T1000 (cell line): Measurements from ENCODE around the gene SH3RF2.
"Not testable (repeated sequence)": the region's sequence is repeated elsewhere in the genome, so short reads cannot be mapped to it uniquely, and the experiment has no call there.

ENCODE experiments used
- DNase-seq: peaks from one replicate; lab custom pipeline; 2025; ENCODE audit warnings: mixed read lengths; lab: John Stamatoyannopoulos, UW

SH3RF2 gene

GRCh38 chr5:146006470-146007190 lies 70.3 kb downstream of the SH3RF2 start:
- no peak for DNase-seq

- DNase-seq, result no peak
Measured at GRCh38 chr5:146007270-146007669, 70.9 kb downstream of the SH3RF2 start.

DNA sequence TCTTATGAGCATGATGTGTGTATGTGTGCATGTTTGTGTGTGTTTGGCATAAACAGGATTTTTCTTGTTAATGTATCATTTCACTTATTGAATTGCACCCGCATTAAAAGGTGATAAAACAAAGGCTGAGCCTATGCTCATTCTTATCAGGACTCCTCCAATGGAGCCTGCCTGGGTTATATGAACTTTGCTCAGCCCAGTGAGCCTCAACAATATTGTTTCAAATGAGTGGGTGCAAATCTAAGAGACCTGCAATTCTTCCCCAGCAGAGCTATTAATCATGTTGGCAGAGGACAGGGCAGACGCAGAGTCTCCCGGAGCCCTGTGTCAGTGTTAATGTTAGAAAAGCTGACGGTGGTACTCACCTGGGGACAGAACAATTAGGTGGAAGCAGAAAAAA lies 71.6 kb downstream of the SH3RF2 start:
- no peak for DNase-seq

DNA sequence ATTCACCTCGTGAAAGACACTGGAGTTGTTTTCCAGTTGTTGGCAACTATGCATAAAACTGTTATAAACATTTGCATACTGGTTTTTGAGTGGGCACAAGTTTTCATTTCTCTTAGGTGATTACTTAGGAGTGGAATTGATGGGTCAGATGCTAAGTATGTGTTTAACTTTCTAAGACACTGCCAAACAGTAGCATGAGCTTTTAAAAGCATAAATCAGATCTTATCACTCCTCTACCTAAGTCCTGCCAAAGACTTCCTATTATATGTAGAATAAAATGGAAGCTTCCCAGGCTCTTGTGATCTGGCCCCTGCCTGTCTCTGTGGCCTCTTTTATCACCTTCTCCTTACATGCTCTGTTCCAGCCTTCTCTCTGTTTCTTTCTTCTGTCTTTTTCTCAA lies 72.6 kb downstream of the SH3RF2 start:
- no peak for DNase-seq

DNA sequence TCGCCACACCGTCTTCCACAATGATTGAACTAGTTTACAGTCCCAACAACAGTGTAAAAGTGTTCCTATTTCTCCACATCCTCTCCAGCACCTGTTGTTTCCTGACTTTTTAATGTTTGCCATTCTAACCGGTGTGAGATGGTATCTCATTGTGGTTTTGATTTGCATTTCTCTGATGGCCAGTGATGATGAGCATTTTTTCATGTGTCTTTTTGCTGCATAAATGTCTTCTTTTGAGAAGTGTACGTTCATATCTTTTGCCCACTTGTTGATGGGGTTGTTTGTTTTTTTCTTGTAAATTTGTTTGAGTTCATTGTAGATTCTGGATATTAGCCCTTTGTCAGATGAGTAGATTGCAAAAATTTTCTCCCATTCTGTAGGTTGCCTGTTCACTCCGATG lies 74.1 kb downstream of the SH3RF2 start:
- not testable (repeated sequence) for DNase-seq

- no peak for DNase-seq
Measured at GRCh38 chr5:146013761-146014160, 77.4 kb downstream of the SH3RF2 start.

- DNase-seq, result no peak
Measured at GRCh38 chr5:146015001-146015400, 78.6 kb downstream of the SH3RF2 start.

DNA sequence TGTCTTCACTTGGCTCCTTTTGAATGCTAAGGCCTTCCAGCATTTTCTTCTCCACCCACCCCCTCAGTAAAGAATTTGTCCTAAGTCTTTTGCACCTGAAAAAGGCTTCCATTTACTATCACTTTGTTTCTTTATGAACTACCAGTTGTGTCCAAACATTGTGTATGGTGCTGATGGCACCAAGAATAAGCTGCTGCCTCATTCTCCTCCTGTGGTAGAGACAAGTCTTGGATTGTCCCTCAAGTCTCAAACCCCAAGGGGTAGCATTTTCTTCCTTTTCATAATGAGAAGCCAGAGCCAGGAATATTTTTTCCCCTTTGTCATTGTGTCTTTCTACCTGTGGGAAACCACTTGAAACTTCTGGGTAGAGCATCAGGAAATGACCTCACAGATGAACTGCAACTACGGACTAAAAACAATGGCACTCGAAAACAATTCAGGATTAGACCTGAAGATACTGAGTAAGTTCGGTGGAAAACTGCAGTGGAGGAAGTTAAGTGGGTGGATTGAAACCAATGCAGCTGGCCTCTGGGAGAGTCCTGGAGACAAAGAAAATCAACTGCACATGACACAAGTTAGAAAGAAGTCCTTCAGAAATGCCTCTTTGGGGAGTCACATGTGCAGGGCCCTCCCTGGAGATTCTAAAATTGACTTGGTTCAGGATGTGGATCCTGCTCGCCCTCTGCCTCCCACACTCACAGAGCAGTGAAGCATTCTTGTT lies 80.5 kb downstream of the SH3RF2 start:
- DNase-seq, result no peak

DNA sequence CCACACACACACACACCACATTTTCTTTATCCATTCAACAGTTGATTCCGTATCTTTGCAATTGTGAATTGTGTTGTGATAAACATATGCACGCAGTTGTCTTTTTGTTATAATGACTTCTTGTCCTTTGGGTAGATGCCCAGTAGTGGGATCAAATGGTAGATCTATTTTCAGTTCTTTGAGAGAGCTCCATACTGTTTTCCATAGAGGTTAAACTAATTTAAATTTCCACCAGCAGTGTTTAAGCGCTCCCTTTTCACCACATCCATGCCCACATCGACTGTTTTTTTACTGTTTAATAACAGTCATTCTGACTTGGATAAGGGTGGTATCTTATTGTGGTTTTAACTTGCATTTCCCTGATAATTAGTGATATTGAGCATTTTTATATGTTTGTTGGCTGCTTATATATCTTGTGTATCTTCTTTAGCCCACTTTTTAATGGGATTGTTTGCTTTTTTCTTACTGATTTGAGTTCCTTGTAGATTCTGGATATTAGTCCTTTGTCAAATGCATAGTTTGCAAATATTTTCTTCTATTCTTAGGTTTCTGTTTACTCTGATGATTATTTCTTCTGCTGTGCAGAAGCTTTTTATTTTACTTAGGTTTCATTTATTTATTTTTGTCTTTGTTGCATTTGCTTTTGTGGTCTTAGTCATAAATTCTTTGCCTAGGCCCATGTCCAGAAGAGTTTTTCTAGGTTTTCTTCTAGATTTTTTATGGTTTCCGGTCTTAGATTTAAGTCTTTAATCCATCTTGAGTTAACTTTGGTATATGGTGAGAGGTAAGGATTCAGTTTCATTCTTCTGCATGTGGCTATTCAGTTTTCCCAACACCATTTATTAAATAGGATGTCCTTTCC lies 82.4 kb downstream of the SH3RF2 start:
- DNase-seq, result no peak

GRCh38 chr5:146020100-146020499 lies 83.7 kb downstream of the SH3RF2 start:
- DNase-seq, result no peak

GRCh38 chr5:146024034-146024433 lies 87.7 kb downstream of the SH3RF2 start:
- DNase-seq, result no peak

DNA sequence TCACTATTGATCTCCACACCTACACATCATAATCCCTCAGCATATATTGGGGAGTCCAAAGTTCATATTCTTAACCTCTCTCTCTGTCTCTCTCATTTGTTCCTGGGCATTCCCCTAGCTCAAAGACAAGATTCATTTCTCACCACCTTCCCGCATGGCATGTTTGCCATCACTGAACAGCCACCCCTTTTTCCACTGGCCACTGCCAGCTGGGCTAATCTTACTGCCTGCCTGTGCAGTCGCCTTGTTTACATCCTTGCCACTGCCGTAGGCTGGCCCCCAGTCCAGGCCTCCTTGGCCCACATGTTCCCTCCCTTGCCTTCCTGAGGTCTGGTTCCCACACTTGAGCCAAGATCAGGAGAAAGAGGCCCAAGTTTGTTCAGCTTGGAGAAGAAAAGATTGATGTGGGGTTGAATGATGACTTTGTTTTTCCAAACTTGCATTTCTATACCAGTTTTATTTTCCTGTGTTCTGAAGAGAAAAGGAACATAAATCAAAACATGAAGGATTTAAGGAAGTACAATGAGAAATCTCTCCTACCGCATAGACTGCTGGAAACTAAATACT lies 88.8 kb downstream of the SH3RF2 start:
- DNase-seq, result no peak

GRCh38 chr5:146025681-146026080 lies 89.3 kb downstream of the SH3RF2 start:
- DNase-seq, result no peak

DNA sequence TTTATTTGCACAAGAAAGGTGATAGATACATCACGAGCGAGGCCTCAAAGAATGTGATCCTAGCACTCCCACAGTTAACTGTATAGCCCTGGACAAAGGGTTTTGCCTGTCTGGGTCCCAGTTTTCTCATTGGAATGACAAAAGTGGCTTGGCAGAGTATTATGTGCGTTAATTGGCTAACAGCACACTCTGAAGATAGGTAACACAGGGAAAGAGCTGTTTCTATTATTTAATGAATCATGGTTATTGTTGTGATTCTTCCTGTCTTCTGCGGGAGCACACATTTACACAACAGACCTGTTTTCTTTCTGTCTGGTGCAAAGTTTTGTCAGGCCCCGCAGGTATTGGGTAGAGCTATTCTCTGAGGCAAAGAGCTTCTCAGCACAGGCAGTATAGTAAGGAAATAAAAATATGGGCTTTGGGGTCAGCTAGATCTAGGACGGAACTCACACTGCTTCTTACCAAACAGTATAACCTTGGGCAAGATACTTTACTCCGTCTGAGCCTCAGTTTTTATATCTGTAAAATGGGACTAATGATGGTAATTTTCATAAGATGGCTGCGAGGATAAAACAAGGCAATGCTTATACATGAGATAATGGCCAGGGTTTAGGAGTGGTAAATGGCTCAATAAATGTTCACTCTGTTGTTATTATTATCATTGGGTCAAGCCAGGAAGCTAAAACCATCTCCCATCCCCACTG lies 90.1 kb downstream of the SH3RF2 start:
- no peak for DNase-seq

DNA sequence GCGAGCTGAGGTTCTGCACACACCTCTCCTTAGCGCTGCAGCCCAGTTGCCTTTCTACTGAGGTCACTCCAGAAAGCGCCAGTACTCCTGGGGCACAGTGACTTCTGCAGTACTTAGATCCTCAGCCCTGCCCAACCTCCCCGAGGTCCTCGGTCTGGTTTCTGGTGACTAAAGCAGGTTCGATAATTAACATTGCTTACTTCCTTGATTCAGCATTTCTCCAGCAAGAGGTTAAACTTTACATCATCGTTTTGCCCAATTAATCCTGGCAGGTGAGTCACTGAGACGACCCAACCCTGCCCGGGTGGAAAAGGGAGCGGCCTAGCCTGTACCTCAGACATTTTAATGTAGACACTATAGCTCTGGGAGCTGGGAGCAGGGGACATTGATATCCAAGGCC lies 91.4 kb downstream of the SH3RF2 start:
- peak; percentile 9 for DNase-seq

DNA sequence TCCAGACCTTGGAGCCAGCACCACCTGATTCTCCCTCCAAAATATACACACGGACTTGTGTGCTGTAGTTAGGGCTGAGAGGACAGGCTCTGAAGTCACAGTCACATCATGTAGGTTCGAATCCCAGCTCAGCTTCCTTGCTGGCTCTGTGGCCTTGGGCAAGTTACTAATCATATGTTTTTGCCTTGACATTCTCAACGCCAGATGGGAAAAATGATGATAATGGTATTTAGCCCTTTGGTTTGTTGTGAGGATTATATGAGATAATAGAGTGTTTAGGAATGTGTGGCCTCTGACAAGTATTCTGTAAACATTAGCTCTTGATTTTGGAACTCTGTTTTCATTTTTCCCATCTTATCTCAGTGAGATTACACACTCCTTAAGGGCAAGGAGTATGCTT lies 96.5 kb downstream of the SH3RF2 start:
- DNase-seq, result no peak

- DNase-seq, result no peak
Measured at GRCh38 chr5:146034127-146034526, 97.7 kb downstream of the SH3RF2 start.

DNA sequence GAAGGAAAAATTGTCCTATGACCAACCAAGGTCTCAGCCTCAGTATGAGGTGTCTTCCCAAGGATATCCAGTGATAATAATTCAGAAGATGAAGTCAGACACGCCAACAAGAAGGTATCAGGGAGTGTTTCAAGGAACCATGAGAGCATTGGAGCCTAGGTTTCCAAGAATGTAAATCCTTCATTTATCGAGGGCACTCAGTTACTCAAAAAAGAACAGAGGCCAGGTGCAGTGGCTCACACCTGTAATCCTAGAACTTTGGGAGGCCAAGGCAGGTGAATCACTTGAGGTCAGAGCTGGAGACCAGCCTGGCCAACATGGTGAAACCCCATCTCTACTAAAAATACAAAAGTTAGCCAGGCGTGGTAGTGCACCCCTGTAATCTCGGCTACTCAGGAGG lies 98.2 kb downstream of the SH3RF2 start:
- no peak for DNase-seq

GRCh38 chr5:146039420-146039819 lies 103.0 kb downstream of the SH3RF2 start:
- DNase-seq, result no peak

DNA sequence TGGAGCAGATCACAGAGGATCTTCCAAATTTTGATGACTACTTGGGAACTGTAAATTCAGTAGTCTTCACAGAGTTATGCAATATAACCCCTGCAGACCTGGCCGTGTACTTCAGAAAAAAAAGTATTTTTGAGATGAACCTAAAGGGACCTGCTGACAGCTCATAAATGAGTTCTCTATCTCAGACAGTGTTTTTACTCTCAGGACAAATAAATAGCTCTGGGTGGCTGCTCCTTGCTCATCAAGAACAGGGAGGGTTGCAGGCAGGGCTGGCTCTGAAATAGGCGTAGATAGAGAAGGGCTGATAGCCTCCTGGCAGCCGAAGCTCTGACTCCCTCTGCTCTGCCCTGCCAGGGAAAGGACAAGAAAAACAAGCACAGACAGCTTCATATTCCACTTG lies 104.1 kb downstream of the SH3RF2 start:
- no peak for DNase-seq

DNA sequence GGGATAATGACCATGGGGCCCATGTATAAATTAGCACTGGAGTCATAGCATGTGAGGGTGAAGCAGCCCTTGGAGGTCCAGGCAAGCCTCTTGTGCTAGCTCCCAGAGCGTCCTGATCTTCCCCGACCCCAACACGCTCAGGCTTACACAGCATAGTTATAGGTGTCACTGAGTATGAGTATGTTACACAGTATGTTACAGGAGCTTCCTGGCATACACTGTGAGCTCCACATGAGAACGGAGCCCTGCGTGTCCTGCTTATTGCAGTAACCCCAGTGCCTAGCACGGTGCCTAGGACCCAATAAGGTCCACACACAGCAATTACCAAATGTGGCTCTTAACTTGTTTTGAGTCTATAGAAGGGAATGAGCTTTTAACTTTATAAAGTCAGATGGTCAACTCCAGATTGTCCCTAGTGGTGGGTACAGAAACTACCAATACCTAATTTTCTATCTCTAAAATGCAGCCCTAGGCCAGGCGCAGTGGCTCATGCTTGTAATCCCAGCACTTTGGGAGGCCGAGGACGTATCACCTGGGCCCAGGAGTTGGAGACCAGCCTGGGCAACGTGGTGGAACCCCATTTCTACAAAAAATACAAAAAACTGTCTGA lies 104.9 kb downstream of the SH3RF2 start:
- DNase-seq, result no peak
